DMS 273 (cell line): ENCODE data around the gene FBXL16.
A peak's percentile ranks its signal among the peaks of the same experiment; 100 is the strongest.
"Not testable (repeated sequence)": the region's sequence is repeated elsewhere in the genome, so short reads cannot be mapped to it uniquely, and the experiment has no call there.

Experiments used
- DNase-seq: peaks from one replicate; lab custom pipeline; 2025; ENCODE audit not compliant: unreplicated experiment; lab: John Stamatoyannopoulos, UW

FBXL16 gene

GRCh38 chr16:705431-706188, at the start of gene FBXL16:
FBXL16 (minus strand) TSS chr16:705801; CDS start chr16:697405, 8,396 bp downstream.
- peak; percentile 96 for DNase-seq

- DNase-seq, result no peak
Observed at GRCh38 chr16:754656-755055, 49.1 kb upstream of the FBXL16 start.

- not testable (repeated sequence) for DNase-seq
Observed at GRCh38 chr16:754121-754607, 48.6 kb upstream of the FBXL16 start.

- DNase-seq, result no peak
Observed at GRCh38 chr16:752007-752312, 46.4 kb upstream of the FBXL16 start.

- DNase-seq, result no peak
Observed at GRCh38 chr16:751152-752006, 45.8 kb upstream of the FBXL16 start.

GRCh38 chr16:750485-750884, 44.9 kb upstream of the FBXL16 start:
- DNase-seq, result no peak

GRCh38 chr16:749010-749409, 43.4 kb upstream of the FBXL16 start:
- no peak for DNase-seq

GRCh38 chr16:747978-748746, 42.6 kb upstream of the FBXL16 start:
- DNase-seq, result no peak

- no peak for DNase-seq
Observed at GRCh38 chr16:746637-747036, 41.0 kb upstream of the FBXL16 start.

GRCh38 chr16:745739-746138, 40.1 kb upstream of the FBXL16 start:
- DNase-seq, result peak; percentile 46

GRCh38 chr16:743794-744500, 38.3 kb upstream of the FBXL16 start:
- no peak for DNase-seq

GRCh38 chr16:742894-743293, 37.3 kb upstream of the FBXL16 start:
- DNase-seq, result not testable (repeated sequence)

GRCh38 chr16:741986-742629, 36.5 kb upstream of the FBXL16 start:
- no peak for DNase-seq

GRCh38 chr16:740764-741505, 35.3 kb upstream of the FBXL16 start, which contains the start of gene CIAO3:
CIAO3 (minus strand) TSS chr16:740997; CDS start chr16:740985, 12 bp downstream.
- DNase-seq, result peak; percentile 97

- DNase-seq, result no peak
Observed at GRCh38 chr16:740459-740763, 34.8 kb upstream of the FBXL16 start.

- no peak for DNase-seq
Observed at GRCh38 chr16:739560-740458, 34.2 kb upstream of the FBXL16 start.

- no peak for DNase-seq
Observed at GRCh38 chr16:736936-737481, 31.4 kb upstream of the FBXL16 start.

GRCh38 chr16:735982-736453, 30.4 kb upstream of the FBXL16 start:
- DNase-seq, result no peak
